Adipocyte (in vitro differentiated cells): ENCODE measurements around the gene TRERF1.
"Not testable (repeated sequence)": the region's sequence is repeated elsewhere in the genome, so short reads cannot be mapped to it uniquely, and the experiment has no call there.

Experiments used
- DNase-seq: peaks from one replicate; pipeline ENCODE4 v3.0.0-alpha.2; 2015; ENCODE audit warnings: low read depth
- H3K27me3 ChIP-seq: replicated peaks from 2 replicates; pipeline ENCODE4 v1.7.0; 2013; ENCODE audit warnings: mild to moderate bottlenecking, low read length, moderate library complexity; ENCODE audit not compliant: control insufficient read depth, insufficient read depth
- H3K36me3 ChIP-seq: 2 replicates; pipeline ENCODE4 v1.7.0; 2013; ENCODE audit warnings: low read length, mild to moderate bottlenecking, moderate library complexity; ENCODE audit not compliant: control insufficient read depth, insufficient read depth, severe bottlenecking
- H3K4me1 ChIP-seq: 2 replicates; pipeline ENCODE4 v1.7.0; 2013; ENCODE audit warnings: mild to moderate bottlenecking, low read length, moderate library complexity; ENCODE audit not compliant: control insufficient read depth, insufficient read depth
- H3K4me3 ChIP-seq: 2 replicates; pipeline ENCODE4 v1.7.0; 2013; ENCODE audit warnings: mild to moderate bottlenecking, low read length, moderate library complexity
- H3K9ac ChIP-seq: 2 replicates; pipeline ENCODE4 v1.7.0; 2013; ENCODE audit warnings: mild to moderate bottlenecking, low read length, moderate library complexity
- H3K9me3 ChIP-seq: 2 replicates; pipeline ENCODE4 v1.7.0; 2013; ENCODE audit warnings: mild to moderate bottlenecking, low read length, moderate library complexity; ENCODE audit not compliant: control insufficient read depth

Gene TRERF1

GRCh38 chr6:42200035-42200434 lies 251.7 kb downstream of the TRERF1 start:
- no peak overlapping the region for H3K4me3 ChIP-seq
- H3K36me3 ChIP-seq: peaks cover 4% of the 10 kb centered on the region
- no peaks in the 10 kb centered on the region for H3K27me3 ChIP-seq
- peaks cover 31% of the 10 kb centered on the region for H3K4me1 ChIP-seq
- H3K9ac ChIP-seq: no peak overlapping the region
- H3K9me3 ChIP-seq: no peaks in the 10 kb centered on the region
- DNase-seq: peak; percentile 90

DNA sequence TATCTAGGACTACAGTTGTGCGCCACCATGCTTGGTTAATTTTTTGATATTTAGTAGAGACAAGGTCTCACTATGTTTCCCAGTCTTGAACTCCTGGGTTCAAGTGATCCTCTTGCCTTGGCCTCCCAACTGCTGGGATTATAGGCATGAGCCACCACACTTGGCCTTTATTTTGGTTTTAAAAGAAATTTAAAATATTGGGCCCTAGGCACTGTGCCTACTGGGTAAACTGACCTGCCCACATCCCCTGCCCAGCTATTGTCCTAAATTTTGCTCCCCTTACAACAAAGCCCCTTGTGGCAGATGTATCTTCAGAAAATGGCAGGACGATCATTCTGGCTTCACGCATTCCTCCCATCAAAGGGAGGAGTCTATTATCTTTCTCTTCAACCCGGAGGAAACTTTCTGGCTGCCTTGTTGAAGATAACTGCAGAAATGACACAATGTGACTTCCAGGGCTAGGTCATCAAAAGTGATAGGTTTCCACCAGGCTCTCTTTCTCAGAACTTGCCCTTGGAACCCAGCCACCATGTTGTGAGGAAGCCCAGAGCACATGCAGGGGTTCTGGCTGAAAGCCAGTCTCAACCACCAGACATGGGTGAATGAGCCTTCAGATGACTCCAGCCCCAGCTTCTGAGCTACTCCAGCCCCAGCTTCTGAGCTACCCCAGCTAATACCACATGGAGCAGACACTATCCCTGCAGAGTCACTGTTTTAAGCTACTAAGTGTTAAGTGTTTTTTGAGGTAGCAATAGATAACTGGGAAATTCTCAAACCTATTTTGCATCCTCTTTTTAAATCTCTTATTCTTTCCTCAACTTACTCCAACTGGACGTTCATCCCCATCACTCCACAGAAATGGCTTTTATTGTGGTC lies 252.4 kb downstream of the TRERF1 start:
- Histone ChIP-seq H3K9ac (no peak overlapping the region), H3K4me3 (no peak overlapping the region), H3K27me3 (no peaks in the 10 kb centered on the region), H3K9me3 (no peaks in the 10 kb centered on the region), H3K36me3 (peaks cover 4% of the 10 kb centered on the region), H3K4me1 (peaks cover 26% of the 10 kb centered on the region)
- DNase-seq: peak; percentile 16

DNA sequence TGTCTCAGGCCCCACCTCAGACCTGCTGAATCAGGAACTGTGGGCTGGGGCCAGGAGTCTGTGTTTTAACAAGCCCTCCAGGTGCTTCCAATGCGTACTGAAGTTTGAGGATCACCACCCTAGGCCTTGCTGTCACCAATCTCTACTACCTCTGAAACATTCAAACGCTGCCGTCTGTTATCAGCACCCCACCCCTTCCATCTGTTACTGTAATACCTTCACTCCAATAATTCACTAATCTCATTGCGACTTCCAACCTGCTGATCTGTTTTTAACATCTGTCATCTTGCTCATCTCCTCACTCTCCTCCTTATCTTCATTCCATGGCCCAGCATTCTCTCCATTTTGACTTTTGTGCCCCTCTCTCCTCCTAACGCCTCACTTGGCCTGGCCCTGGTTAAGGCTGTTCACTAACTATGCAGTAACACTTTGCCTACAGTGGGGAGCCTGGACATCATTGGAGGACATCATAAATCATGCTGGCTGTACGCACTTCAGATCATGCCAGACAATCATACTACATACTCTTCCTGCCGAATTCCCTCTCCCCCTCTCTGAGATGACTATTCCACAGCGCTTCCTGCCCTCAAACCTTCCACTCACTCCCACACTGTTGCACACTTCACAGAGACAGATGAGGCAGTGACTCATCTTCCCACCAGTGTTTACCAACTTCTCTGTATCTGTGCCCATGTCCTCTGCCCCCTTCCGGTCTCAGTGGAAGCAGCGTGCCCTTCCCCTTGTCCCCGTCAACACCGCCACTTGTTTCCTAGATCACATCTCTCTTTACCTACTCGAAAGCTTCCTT lies 254.0 kb downstream of the TRERF1 start:
- no peak overlapping the region for H3K4me3 ChIP-seq
- DNase-seq: peak; percentile 32
- H3K9ac ChIP-seq: no peak overlapping the region
- H3K9me3 ChIP-seq: no peaks in the 10 kb centered on the region
- no peaks in the 10 kb centered on the region for H3K27me3 ChIP-seq
- H3K4me1 ChIP-seq: peaks cover 32% of the 10 kb centered on the region
- H3K36me3 ChIP-seq: no peaks in the 10 kb centered on the region

- Histone ChIP-seq H3K4me3 (no peak overlapping the region), H3K9ac (no peak overlapping the region), H3K9me3 (no peaks in the 10 kb centered on the region), H3K27me3 (no peaks in the 10 kb centered on the region), H3K4me1 (peaks cover 25% of the 10 kb centered on the region), H3K36me3 (no peaks in the 10 kb centered on the region)
- DNase-seq: no peak
Observed at GRCh38 chr6:42195415-42195814, 256.3 kb downstream of the TRERF1 start.

- Histone ChIP-seq H3K27me3 (no peaks in the 10 kb centered on the region), H3K9me3 (no peaks in the 10 kb centered on the region), H3K36me3 (no peaks in the 10 kb centered on the region), H3K9ac (no peak overlapping the region), H3K4me3 (no peak overlapping the region), H3K4me1 (peaks cover 13% of the 10 kb centered on the region)
- DNase-seq: no peak
Observed at GRCh38 chr6:42194056-42194455, 257.7 kb downstream of the TRERF1 start.

GRCh38 chr6:42193491-42193894 lies 258.2 kb downstream of the TRERF1 start:
- DNase-seq: peak; percentile 57
- no peaks in the 10 kb centered on the region for H3K36me3 ChIP-seq

DNA sequence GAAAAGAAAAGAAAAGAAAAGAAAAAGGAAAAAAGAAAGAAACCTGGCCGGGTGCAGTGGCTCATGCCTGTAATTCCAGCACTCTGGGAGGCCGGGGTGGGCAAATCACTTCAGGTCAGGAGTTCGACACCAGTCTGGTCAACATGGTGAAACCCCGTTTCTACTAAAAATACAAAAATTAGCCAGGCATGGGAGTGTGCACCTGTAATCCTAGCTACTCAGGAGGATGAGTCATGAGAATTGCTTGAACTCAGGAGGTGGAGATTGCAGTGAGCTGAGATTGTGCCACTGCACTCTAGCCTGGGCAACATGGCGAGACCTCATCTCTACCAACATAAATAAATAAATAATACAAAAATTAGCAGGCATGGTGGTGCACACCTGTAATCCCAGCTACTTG lies 259.3 kb downstream of the TRERF1 start:
- H3K36me3 ChIP-seq, DNase-seq: not testable (repeated sequence)

More at GRCh38 chr6:42193491-42193894, 258.2 kb downstream of the TRERF1 start:
- H3K27me3 ChIP-seq: no peaks in the 10 kb centered on the region
- no peaks in the 10 kb centered on the region for H3K9me3 ChIP-seq
- H3K9ac ChIP-seq: no peak overlapping the region
- peaks cover 13% of the 10 kb centered on the region for H3K4me1 ChIP-seq
- no peak overlapping the region for H3K4me3 ChIP-seq

GRCh38 chr6:42190554-42191183 lies 261.1 kb downstream of the TRERF1 start:
- DNase-seq: peak; percentile 25
- H3K27me3 ChIP-seq: no peaks in the 10 kb centered on the region
- H3K4me1 ChIP-seq: peaks cover 7% of the 10 kb centered on the region
- H3K9me3 ChIP-seq: no peaks in the 10 kb centered on the region
- H3K36me3 ChIP-seq: no peaks in the 10 kb centered on the region
- no peak overlapping the region for H3K4me3 ChIP-seq
- no peak overlapping the region for H3K9ac ChIP-seq

More for the DNA sequence above, 259.3 kb downstream of the TRERF1 start:
- not testable (repeated sequence) for H3K4me1 ChIP-seq, H3K9me3 ChIP-seq, H3K4me3 ChIP-seq, H3K9ac ChIP-seq, H3K27me3 ChIP-seq

- H3K9me3 ChIP-seq: no peaks in the 10 kb centered on the region
- peaks cover 9% of the 10 kb centered on the region for H3K27me3 ChIP-seq
- H3K36me3 ChIP-seq: no peaks in the 10 kb centered on the region
- peaks cover 3% of the 10 kb centered on the region for H3K4me1 ChIP-seq
- no peak for DNase-seq
- no peak overlapping the region for H3K9ac ChIP-seq
- H3K4me3 ChIP-seq: no peak overlapping the region
Observed at GRCh38 chr6:42188406-42188805, 263.3 kb downstream of the TRERF1 start.

DNA sequence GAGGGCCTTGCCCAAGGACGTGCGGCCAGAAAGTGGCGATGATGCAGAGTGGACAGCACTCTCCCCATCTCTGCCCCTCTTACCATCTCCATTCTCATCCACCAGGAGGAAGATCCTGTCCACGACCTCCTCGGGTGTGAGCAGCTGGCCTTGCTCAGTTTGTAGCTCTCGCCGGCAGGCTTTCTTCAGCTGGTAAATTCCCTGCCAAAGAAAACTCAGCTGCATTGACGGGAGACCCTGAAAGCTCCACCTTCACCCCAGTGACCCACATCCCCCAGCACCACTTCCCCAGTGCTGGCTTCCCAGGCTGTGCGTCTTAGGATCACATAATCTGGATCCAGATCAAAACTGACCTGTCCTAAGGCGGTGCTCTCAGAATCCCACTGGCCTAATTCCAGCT lies 266.1 kb downstream of the TRERF1 start:
- H3K36me3 ChIP-seq: no peaks in the 10 kb centered on the region
- no peaks in the 10 kb centered on the region for H3K9me3 ChIP-seq
- H3K4me3 ChIP-seq: no peak overlapping the region
- peaks cover 9% of the 10 kb centered on the region for H3K27me3 ChIP-seq
- no peak for DNase-seq
- H3K9ac ChIP-seq: no peak overlapping the region
- no peaks in the 10 kb centered on the region for H3K4me1 ChIP-seq

DNA sequence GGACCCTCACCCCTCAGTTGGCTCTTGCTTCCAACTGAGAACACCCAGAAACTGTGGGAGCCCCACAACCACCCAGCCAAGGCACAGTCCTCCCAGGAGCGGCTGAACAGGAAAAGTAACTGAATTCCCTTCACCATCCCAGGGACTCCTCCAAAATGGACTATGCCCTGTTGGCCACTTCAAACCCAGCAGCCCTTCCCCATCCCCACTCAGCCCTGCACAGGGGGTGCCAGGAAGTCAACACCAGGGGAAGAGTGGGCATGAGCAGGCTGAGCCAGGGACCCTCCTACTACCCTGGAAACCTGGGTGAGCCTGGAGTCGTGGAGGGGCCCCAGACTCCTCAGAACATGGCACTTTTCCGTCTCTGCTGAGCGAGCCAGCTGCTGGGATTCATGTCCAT lies 267.3 kb downstream of the TRERF1 start:
- Histone ChIP-seq H3K4me3 (no peak overlapping the region), H3K4me1 (no peaks in the 10 kb centered on the region), H3K27me3 (peaks cover 14% of the 10 kb centered on the region), H3K9ac (no peak overlapping the region), H3K9me3 (no peaks in the 10 kb centered on the region), H3K36me3 (no peaks in the 10 kb centered on the region)
- no peak for DNase-seq
